ENCODE results near the gene CD2. TPM values are rescaled to one million over a fixed set of nuclear protein-coding genes. Genes with fewer than 3 reads are reported as not detected.

Gene CD2, protein sequence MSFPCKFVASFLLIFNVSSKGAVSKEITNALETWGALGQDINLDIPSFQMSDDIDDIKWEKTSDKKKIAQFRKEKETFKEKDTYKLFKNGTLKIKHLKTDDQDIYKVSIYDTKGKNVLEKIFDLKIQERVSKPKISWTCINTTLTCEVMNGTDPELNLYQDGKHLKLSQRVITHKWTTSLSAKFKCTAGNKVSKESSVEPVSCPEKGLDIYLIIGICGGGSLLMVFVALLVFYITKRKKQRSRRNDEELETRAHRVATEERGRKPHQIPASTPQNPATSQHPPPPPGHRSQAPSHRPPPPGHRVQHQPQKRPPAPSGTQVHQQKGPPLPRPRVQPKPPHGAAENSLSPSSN
- not detected in 2 replicates for total RNA-seq

DNA sequence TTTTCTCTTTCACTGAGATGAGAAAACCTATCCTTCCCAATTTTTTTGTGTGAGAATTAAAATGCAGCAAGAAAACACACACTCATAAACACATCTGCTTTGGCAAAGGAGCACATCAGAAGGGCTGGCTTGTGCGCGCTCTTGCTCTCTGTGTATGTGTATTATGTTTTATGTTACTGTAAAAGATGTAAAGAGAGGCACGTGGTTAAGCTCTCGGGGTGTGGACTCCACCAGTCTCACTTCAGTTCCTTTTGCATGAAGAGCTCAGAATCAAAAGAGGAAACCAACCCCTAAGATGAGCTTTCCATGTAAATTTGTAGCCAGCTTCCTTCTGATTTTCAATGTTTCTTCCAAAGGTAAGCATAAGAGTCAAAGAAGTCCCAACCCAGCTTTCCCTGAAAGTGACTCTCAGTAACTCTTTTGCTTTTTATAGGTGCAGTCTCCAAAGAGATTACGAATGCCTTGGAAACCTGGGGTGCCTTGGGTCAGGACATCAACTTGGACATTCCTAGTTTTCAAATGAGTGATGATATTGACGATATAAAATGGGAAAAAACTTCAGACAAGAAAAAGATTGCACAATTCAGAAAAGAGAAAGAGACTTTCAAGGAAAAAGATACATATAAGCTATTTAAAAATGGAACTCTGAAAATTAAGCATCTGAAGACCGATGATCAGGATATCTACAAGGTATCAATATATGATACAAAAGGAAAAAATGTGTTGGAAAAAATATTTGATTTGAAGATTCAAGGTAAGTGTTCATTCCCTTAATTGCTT lies at the start of gene CD2:
Gene CD2, plus strand, starts transcription at position 233 of the 780 bp plus-strand sequence. Its CDS starts 63 bp downstream, at position 296.
- DNase-seq (ENCODE audit: low read depth in 2 of 2) = no peak

DNA sequence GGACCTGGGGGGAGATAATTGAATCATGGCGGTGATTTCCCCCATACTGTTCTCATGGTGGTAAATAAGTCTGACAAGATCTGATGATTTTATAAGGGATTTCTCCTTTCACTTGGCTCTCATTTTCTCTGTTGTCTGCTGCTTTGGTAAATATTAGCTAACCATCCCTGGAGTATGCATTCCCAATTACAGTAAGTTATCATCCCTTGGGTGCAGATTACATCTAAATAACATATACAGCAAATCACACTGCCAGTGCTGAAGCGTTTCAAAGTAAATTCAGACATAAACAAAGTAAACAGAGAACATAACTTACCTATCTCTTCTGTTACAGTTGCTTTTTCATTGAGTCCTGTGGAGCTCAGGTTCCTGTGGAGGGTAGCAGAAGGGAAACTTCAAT lies 48.1 kb upstream of the CD2 start:
- no peak for DNase-seq (ENCODE audit: low read depth in 2 of 2)

DNA sequence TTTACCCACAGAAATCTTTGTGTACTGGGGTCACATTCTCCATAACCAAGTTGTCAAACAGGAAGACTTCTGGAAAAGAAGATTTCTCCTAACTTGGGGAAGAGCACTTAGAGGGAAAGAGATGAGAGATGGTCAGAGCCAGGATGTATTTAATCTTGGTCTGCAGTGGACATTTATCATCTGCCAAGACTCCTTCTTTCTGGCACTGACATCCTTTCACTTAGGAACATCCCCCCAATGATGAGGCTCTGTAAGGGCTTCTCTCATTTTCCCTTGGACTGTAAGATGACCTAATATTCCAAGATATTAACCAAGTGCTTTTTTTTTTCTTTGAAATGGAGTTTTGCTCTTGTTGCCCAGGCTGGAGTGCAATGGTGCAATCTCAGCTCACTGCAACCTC lies 47.4 kb upstream of the CD2 start:
- no peak for DNase-seq (ENCODE audit: low read depth in 2 of 2)

DNA sequence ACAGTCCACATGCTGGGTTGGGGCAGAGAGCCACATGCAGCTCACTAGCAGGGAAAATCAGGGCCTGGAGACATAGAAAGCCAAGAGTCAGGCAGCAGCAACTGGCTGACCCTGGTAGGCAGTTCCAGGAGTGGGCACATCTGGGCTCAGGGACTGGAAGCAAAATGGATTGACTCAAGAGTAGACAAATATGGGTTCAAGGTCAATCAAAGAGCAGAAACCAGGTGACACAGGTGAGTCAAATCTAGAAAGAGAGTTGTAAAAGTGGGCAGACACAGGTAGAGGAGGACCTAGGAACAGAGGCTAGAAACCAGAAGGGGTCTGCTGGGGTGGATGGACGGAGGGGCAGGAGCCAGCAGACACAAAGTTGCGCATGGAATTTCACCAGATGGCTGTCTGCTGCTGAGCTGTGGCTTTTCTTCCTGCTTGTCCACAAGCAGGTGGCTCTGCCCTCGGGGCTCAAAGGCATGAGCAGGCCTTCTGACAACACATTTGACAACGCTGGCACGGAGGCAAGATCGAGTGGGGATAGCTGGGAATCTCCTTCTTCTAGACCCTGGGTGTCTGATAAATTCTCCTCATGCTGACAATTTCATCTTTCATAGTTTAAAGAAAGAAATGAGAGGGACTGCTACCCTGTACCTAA lies 45.9 kb upstream of the CD2 start:
- no peak for DNase-seq (ENCODE audit: low read depth in 2 of 2)

DNA sequence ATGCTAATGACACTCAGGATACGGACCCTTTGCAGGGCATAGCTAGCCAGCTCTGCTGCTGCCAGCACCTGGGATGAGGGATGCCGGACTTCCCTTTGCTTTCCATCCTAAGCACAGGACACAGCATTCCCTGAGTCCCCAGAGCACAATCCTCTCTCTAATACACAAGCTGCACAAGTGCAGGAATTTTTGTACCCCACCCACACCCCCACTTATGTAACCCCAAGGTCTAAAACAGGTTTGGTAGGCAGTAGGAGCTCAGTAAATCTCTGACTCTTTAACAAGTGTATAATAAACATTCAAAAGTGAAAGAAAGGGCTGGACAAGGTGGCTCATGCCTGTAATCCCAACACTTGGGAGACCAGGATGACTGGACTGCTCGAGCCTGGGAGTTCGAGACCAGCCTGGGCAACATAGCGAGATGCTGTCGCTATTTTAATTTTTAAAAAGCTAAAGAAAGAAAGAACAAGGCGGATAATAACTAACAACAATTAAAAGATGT lies 44.5 kb upstream of the CD2 start:
- no peak for DNase-seq (ENCODE audit: low read depth in 2 of 2)

GRCh38 chr1:116710420-116711262 lies 43.6 kb upstream of the CD2 start:
- DNase-seq (ENCODE audit: low read depth in 2 of 2) = no peak

DNA sequence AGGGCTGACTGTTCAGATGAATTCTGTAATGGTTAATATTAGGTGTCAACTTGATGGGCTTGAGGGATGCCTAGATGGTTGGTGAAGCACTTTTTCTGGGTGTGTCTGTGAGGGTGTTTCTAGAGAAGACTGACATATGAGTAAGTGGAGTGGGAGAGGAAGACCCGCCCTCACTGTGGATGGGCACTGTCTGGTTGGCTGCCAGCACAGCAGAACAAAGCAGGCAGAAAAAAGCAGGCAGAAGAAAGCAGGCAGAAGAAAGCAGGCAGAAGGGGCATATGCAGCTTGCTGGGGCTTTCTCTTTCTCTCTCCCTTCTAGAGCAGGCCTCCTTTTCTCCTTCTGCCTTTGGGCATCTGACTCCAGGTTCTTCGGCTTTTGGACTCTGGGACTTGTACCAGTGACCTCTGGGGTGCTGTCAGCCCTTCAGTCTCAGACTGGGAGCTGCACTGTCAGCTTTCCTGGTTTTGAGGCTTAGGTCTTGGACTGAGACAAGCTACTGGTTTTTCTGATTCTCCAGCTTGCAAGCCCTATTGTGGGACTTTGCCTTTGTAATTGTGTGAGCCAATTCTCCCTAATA lies 42.9 kb upstream of the CD2 start:
- no peak for DNase-seq (ENCODE audit: low read depth in 2 of 2)

GRCh38 chr1:116712510-116712909 lies 41.7 kb upstream of the CD2 start:
- DNase-seq (ENCODE audit: low read depth in 2 of 2) = no peak

GRCh38 chr1:116713474-116713873 lies 40.8 kb upstream of the CD2 start:
- DNase-seq (ENCODE audit: low read depth in 2 of 2) = no peak

DNA sequence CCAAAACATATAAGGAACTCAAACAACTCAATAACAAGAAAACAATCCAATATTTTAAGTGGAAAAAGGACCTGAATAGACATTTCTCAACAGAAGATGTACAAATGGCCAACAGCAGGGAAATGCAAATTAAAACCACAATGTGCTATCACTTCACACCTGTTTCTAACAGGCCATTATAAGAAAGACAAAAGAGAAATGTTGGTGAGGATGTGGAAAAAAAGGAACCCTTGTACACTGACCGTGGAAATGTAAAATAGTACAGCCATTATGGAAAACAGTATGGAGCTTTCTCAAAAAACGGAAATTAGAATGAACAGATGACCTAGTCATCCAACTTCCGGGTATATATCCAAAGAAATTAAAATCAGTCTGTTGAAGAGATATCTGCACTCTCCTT lies 37.8 kb upstream of the CD2 start:
- DNase-seq (ENCODE audit: low read depth in 2 of 2) = no peak

- no peak for DNase-seq (ENCODE audit: low read depth in 2 of 2)
Observed at GRCh38 chr1:116717318-116717717, 36.9 kb upstream of the CD2 start.

DNA sequence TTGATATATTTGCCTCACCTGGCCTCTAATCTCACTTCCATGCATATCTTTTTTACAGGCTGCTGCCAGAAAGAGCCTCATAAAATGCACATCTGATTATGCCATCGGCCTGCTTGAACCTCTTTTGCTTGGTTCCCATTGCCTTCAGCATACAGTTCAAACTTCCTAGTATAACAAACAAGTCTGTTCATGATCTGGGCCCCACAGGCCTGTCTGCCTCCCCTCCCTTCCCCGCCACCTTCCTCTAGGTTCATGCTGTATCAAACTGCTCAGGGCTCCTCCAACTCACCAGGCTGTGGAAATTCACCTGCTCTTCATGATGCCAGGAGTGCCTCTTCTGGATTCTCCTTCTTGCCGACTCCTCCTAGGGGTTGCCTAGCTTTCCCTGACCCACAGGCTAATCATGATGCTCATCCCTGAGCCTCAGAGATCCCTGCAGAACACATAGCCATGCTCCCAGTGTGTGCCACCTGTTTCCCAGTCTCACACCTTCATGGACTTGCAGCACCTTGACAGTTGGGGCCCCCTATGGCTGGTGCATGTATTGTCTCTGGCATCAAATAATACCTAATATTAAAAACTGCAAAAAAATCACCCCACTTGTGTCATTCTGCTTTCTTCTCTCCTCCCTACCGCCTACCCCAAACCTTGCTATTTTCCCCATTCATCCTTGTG lies 33.7 kb upstream of the CD2 start:
- DNase-seq (ENCODE audit: low read depth in 2 of 2) = no peak

- DNase-seq (ENCODE audit: low read depth in 2 of 2) = no peak
Observed at GRCh38 chr1:116721039-116721405, 33.2 kb upstream of the CD2 start.

DNA sequence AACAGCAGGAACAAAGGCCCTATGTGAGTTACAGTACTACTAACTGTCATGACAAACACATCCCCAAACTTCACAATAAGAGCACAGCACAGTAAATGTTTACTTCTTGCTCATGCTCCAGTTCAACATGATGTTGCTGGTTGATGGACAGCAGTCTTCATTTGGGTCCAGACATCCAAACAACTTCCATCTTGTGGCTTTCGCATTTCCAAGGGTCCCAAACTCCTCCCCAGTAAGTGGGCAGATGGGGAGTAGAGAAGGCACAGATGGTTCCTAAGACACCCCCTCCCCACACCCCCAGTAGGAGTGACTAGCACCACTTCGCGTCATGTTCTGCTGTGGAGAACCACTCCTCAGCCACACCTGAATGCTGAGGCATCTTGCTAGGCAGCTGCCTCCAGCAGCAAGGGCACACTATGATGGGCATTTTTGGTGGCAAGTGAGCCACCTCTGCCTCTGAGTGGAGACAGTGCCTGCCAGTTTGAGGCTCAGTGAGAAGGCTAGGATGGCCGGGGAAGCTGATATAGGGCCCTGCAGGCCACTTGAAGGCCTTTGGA lies 32.7 kb upstream of the CD2 start:
- DNase-seq (ENCODE audit: low read depth in 2 of 2) = no peak

GRCh38 chr1:116722016-116722838 lies 32.0 kb upstream of the CD2 start:
- no peak for DNase-seq (ENCODE audit: low read depth in 2 of 2)

GRCh38 chr1:116724765-116725375 lies 29.4 kb upstream of the CD2 start:
- peak; percentile 66 to 67 for DNase-seq (ENCODE audit: low read depth in 2 of 2)

DNA sequence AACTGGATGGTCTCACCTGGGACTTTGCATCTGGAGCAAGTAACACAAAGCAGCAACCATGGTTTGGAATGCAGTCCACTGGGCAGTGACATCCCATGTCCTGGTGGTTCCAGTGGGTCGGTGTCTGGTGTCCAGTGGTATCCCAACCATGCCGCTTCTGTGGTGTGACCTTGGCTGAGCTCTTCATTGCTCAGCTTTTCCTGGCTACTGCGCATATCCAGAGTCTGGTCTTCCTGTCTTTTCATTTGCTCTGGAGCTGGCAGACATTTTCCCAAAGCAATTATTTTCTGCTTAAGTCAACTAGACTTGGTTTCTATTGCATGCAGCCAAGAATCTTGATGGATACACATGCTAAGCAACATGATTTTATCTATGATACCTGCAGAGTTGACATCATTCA lies 28.4 kb upstream of the CD2 start:
- DNase-seq (ENCODE audit: low read depth in 2 of 2) = peak in 1 of 2 donors; percentile 93

DNA sequence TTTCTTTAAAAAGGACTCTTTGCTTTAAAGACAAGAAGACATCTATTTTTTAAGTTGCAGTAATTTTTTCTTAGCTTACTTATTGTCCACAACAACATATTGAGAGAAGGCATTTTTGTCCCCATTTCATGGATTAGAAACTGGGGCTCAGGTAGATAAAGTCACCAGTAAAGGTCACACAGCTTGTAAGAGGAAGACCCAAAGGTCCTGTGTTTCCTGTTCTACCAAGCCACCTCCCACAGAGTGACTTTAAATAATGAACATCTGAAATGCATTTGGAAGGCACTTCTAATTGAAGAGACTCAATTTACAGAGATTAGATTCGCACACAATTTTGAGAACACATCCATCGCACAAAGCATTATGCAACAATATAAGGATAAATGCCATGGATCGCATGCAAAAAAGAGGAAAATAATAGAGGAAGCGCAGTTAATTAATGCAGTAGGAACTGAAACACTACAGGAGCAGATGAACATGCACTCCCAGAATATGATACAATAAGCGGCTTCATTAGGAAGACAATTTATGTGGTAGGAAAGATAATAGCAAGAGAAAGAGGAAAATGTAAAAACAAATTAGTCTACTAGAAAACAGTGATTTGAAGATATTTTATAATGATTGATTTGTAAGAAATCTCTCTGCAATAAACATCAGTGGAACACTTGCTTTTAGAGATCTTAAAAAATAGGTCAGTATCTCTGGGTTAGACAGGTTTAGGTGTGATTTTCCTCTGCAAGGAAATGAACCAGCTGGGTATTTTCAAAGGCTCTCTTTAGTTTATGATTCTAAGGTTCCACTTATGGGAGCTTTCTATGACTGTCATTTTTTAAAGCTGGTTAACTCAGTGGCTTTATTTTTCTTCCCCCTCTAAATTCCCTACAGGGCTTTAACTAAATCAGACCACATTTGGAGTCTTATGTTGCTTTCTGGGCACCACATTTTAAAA lies 27.1 kb upstream of the CD2 start:
- DNase-seq (ENCODE audit: low read depth in 2 of 2) = no peak
